Stomach (tissue), 4 donors: ENCODE data around the gene ZBTB46.

Source experiments
- EP300 ChIP-seq: sonication (generic); formaldehyde crosslinking; IDR thresholded peaks from one replicate; pipeline ENCODE4 v1.6.1; 2017; ENCODE audit warnings: antibody characterized with exemption
- POLR2A ChIP-seq, 4 donors: fragments of 450-650 bp; IDR thresholded peaks; one replicate each; pipeline ENCODE4 v1.6.1; 2016; ENCODE audit warnings: antibody characterized with exemption in 4 of 4, control low read depth in 2 of 4, mild to moderate bottlenecking in 1 of 4, moderate library complexity in 1 of 4
- POLR2AphosphoS5 ChIP-seq, 3 donors: sonication (generic); formaldehyde crosslinking; IDR thresholded peaks; one replicate each; pipeline ENCODE4 v1.6.1; 2016; ENCODE audit warnings: antibody characterized with exemption in 3 of 3
- TF ChIP-seq, protein P1 (sequence below), 7 experiments: fragments of 450-650 bp in 4 of 7; fragments of 200-600 bp in 3 of 7; sonication (generic) in 3 of 7; IDR thresholded peaks; one replicate each; pipeline ENCODE4 v1.5.1; 2016 to 2019; ENCODE audit warnings: antibody characterized with exemption in 7 of 7, control low read depth in 2 of 7, mild to moderate bottlenecking in 1 of 7

DNA sequence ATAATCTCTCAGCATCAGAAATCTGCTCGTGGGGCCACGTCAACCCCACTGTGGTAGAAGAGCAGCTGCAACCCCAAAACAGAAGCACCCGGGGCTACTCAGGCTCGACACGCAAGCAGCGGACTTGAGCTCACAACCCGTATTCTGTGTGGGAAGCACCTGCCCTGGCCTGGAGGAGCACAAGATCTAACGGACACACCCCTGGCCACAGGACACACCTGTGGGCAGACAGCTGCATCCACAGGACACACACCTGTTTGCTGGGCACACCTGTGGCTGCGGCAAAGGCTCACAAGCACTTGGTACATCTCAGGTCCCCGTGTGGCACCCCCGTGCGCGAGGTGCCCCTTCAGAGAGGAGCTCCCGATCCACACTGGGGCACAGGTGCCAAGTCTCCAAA is 36.5 kb downstream of the ZBTB46 start:
- TF ChIP-seq POLR2A (IDR thresholded peaks at IDR 0.05) (no peak), EP300 (no peak), POLR2AphosphoS5 (IDR thresholded peaks at IDR 0.05) (no peak)
- TF ChIP-seq, protein P1, sequence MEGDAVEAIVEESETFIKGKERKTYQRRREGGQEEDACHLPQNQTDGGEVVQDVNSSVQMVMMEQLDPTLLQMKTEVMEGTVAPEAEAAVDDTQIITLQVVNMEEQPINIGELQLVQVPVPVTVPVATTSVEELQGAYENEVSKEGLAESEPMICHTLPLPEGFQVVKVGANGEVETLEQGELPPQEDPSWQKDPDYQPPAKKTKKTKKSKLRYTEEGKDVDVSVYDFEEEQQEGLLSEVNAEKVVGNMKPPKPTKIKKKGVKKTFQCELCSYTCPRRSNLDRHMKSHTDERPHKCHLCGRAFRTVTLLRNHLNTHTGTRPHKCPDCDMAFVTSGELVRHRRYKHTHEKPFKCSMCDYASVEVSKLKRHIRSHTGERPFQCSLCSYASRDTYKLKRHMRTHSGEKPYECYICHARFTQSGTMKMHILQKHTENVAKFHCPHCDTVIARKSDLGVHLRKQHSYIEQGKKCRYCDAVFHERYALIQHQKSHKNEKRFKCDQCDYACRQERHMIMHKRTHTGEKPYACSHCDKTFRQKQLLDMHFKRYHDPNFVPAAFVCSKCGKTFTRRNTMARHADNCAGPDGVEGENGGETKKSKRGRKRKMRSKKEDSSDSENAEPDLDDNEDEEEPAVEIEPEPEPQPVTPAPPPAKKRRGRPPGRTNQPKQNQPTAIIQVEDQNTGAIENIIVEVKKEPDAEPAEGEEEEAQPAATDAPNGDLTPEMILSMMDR (IDR thresholded peaks at IDR 0.05): no peak
